DMS 273 treated with DMSO at 0.1 percent for 48 hours (cell line): ENCODE results near the gene NRDE2.
"Not testable (repeated sequence)": the region's sequence is repeated elsewhere in the genome, so short reads cannot be mapped to it uniquely, and the experiment has no call there.

Experiments
- DNase-seq: peaks from one replicate; lab custom pipeline; 2025; lab: John Stamatoyannopoulos, UW

NRDE2 gene

DNA sequence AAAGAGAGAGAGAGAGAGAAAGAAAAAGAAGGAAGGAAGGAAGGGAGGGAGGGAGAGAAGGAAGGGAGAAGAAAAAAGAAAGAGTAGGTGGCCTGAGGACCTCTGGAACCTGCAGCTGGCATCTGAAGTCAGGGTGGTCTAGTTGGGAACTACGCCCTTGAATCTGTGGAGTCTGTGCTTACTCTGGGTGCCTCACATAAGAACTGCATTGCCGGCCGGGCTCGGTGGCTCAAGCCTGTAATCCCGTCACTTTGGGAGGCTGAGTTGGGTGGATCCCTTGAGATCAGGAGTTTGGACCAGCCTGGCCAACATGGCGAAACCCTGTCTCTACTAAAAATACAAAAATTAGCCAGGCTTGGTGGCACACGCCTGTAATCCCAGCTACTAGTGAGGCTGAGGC is 10.0 kb upstream of the NRDE2 start:
- DNase-seq: peak; percentile 28

DNA sequence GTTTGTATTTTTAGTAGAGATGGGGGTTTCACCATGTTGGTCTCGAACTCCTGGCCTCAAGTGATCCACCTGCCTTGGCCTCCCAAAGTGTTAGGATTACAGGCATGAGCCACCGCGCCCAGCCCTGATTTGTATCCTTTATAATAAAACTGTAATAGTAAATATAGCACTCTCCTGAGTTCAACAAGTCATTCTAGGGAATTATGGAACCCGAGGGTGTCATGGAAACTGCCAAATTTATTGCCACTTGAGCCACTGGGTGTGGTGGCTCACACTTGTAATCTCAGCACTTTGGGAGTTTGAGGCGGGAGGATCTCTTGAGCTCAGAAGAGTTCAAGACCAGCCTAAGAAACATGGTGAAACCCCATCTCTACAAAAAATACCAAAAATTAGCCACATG is 9.5 kb upstream of the NRDE2 start:
- DNase-seq: not testable (repeated sequence)

DNA sequence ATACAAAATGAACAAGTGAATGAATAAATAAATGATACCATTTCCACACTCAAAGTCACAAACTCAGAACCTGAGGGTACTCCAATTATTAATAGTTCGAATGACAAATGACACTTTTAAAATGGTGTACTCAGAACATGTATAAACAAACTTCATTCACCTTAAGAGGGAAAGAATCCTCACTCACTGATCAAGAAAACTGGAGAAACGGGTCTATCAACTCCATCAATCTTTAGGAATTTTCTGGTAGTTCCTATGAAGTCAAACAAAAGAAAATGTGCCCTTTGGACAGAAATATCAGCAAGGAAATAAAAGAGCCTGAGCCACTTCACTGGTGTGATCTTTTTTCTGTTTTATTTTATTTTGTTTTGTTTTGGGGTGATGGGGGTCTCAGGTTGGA is 5.2 kb upstream of the NRDE2 start:
- DNase-seq: no peak

DNA sequence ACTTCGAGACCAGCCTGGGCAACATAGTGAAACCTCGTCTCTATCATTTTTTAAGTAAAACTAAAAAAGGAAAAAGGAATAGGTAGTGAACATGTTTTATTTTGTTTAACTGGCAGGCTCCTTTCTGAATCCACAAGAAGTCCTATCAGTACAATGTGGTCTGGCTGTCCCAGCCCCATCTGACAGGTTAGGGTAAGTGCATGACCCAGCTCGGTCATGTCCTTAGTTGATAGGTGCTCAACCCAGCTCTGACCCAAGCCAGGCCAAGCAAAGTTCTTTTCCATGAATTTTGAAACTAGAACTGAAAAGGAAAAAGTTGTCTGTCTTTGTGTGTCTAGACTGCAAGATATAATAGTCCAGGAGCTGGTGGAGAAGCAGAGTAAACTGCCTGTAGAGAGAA is 4.7 kb upstream of the NRDE2 start:
- DNase-seq: no peak

DNA sequence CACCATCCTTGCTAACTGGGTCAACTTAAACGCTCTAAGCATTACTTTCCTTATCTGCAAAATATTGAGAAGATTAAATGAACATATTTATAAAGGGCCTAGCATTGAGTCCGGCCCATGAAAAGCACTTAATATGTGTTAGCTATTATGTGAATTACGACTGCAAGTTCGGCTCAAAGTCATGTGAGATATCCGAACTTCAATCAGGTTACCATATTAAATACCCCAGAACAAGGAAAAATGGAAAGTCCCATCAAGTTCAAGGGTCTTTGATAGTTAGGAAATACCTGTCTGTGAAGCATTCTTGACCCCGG is 487 bp upstream of the NRDE2 start:
- DNase-seq: no peak

DNA sequence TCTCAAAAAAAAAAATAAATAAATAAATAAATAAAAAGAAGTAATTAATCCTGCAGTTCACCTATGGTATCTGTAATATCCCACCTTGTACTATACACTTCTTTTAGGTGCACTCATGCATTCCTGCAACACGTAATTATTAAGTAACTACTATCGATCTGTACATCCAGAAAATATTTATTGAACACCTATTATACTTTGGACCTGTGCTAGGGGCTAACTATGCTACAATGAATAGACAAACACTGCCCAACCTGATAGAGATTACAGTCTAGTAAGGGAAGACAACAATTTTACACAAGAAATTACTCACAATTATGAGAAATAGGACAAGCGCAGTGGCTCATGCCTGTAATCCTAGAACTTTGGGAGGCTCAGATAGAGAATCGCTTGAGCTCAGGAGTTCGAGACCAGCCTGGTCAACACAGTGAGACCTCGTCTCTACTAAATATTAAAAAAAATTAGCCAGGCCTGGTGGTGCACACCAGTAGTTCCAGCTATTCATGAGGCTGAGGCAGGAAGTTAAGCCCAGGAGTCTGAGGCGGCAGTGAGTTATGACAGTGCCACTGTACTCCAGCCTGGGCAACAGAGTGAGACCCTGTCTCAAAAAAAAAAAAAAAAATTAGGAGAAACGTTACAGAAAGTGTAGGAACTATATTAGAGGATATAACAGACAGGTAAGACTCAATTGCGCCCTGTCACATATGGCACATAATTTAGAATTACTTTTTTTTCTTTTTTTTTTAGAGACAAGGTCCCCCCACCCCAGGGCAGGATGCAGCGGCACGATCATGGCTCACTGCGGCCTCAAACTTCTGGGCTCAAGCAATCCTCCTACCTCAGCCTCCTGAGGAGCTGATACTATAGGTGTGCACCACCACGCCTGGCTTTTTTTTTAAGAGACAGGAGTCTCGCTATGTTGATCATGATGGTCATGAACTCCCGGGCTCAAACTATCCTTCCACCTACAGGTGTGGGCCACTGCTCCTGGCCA is 1.2 kb downstream of the NRDE2 start:
- DNase-seq: no peak

DNA sequence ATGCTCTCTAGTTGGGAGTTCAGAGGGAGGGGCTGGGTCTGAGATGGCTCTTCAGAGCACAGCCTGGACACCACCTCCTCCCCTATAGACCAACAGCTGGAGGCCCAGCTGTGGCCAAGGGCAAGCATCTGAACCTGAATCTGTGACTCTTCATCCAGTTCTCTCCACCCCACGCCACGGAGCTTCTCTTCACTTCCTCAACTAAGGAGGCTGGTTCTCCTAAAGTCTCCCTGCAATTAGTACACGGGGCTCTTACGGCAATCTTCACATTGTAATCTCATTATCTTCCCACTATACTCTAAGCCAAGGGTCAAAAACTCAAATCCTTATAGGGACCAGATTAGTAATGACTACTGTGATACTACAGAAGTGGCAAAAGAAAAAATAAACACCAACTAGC is 9.8 kb downstream of the NRDE2 start:
- DNase-seq: no peak

DNA sequence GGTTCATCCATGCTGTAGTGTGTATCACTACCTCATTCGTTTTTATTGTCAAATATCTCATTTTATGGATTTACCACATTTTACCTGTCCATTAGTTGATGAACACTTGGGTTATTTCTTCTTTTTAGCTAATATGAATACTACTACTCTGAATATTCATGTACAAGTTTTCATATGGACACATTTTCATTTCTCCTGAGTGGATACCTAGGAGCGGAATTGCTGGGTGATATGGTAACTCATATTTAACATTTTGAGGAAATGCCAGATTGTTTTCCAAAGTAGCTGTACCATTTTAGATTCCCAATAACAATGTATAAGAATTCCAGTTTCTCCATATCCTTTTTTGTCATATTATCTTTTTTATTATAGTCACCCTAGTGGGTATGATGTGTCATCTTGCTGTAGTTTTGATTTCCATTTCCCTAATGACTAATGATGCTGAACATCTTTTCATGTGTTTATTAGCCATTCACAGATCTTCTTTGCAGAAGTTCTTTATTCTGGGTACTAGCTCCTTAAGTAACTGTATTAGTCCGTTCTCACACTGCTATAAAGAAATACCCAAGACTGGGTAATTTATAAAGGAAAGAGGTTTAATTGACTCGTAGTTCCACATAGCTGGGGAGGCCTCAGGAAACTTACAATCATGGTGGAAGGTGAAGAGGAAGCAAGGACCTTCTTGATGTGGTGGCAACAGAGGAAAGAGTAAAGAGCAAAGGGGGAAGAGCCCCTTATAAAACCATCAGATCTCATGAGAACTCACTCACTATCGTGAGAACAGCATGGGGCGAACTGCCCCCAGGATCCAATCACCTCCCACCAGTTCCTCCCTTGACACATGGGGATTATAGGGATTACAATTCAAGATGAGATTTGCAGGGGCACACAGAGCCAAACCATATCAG is 11.9 kb downstream of the NRDE2 start:
- no peak for DNase-seq

DNA sequence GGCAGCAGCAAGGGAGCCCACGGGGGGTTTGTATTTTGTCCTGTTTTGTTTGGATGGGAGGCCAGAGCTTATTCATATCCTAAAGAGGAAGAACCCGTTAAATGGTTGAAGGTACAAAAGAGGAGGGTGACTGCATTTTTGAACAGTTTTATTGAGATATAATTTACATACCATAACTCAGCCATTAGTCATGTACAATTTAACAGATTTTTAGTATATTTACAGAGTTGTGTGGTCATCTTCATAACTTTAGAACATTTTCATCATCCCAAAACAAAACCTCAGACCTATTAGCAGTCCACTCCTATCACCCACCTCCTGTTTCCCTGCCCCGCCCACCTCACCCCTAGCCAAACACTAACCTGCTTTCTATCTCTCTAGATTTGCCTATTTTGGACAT is 12.6 kb downstream of the NRDE2 start:
- no peak for DNase-seq

DNA sequence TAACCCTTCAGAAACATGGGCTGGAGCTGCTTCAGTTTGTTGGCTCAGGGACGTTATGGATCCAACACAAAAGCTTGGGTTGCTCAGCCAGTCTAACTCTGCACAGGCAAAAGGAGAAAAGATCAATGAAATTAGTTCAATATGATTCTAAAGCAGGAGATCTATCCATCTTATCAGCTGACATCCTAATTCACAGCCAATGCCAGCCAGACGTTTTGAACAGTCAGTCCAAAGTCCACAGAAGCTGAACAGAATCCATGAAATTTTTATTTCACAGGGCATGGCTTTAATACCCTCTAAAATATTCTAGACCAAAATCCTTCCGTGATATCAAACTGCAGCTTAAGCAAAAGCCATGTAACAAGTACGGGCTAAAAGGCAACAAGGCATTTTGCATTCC is 13.7 kb downstream of the NRDE2 start:
- DNase-seq: no peak

DNA sequence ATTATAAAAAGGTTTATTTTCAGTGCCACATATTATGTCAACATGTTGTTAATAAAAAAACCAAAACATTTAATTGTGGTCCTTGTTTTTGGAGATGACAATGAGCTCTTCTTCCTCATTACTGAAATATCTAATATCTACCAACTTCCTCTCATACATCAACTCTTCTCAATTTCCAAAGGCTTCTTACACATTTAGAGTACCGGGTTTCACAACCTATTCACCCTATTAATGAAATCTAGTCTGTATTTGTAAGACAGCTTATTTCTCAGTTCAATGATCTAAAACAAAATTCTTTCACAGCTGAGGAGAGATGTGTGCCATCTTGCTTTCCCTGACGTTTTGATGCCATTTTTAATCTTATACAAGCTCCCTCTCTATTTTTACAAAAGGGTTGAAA is 14.5 kb downstream of the NRDE2 start:
- no peak for DNase-seq

DNA sequence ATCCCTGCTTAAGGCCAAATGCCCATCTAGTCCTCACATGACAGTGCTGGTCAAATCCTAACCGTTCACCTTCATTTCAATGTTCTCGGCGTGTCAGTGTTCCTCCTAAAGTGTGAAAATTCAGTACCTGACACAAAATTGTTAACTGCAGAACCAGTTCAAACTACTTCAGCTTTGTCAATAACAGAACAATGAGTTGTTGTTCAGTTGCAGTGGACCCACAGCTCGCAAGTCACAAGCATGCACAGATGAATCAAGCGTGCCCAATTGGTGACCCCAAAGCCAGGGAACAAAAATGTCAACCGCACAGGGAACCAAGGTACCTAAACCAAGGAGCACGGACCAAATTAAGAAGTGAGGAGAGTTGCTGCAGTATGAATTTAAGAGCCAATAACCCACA is 23.2 kb downstream of the NRDE2 start:
- DNase-seq: no peak

DNA sequence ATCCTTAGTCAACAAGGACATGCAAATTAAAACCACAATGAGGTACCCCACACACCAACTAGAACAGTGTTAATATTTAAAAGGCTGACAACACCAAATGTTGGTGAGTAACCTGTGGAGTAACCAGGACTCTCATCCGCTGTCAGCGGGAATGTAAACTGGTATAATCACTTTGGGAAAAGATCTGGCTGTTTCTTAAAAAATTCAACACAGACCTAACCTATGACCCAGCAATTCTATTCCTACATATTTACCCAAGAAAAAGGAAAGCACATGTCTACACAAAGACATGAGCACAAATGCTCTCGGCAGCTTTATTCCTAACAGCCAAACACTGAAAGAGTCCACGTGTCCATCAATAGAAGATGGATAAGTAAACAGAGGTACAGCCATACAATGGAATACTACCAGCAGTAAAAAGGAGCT is 26.6 kb downstream of the NRDE2 start:
- DNase-seq: no peak

DNA sequence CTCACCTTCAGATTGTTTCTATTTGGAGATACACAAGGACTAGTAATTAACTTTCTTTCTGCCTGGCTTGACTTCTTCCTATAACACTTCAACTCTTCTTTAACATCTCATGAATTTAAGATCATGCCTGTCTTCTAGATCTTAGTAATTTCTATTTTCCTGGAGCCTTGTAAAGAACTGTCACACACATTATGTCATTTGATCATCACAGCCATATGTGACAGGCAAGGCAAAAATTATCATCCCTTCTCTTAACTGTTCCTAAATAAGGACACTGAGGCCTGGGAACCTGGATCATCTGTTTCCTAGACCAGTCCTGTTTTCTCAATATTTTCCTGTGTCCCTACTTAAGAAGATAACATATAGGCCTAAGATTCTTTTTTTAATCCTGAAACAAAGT is 27.2 kb downstream of the NRDE2 start:
- DNase-seq: no peak

DNA sequence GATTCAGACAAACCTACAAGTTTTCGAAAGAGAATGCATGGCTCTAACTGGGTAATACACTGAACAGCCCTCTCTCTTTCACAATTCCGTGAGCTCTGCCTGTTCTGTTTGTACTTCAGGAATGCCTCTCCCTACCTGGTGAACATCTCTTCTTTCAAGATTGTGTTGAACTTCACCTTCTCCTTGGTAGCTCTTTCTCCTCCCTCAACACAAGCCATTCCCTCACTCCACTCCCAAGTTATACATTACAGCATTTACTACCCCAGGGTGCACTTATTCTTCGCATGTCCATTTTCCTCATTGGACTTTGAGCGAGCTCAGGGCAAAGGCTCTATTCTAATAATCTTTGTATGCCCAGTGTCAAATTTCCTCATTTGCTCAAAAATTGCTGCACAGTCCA is 28.3 kb downstream of the NRDE2 start:
- no peak for DNase-seq

DNA sequence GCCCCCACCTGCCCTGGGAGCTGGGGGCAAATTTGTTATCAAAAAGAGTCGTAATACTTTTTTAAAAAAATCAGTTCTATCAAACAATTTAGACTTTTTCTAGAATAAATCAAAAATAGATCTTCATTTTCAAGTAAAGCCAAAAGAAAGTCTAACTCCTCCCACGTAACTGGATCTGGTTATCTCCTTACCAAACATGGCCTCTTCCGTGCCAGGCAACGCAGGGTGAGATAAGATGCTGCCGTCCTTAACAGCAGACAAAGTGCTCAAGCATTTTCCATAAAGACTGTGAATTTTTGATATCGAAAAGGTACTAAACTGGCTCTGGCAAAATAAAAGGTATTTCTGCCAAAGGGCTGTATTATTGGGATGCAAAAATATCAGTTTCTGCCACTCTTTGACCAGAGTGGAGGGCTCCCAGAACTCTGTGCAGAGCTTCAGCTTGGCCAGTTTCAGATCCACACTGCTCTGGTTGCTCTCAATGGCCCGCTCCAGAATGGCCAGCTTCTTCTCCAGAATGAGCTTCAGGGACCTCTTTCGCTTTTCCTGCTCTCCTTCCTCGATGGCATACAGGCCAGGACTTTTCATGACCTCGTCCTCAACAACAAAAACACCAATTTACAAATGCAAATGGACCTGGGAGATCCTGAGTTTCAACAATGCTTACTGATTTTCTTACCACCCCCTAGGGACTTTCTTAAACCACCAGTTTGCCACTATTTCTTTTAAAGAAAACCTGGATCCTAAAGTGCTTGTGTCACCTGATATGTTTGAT is 29.0 kb downstream of the NRDE2 start:
- DNase-seq: no peak

DNA sequence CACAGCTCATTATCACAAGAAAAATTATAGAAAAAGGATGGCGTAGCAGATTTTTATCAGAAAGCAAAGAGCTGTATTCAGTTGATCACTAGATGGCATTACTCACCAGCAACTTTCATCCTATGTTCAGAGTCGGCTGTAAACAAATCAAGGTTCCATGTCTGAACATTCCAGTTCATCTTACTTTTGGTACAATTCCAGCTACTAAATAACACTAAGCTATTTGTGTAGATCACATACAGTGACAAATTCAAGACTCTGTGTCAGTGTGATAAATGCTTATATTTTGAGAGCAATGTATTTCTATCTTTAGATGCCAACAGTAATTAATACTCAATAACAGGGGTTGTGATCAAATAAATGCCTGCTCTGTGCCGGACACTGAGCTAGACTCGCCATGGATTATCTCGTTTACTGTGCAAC is 30.1 kb downstream of the NRDE2 start:
- DNase-seq: peak; percentile 41

DNA sequence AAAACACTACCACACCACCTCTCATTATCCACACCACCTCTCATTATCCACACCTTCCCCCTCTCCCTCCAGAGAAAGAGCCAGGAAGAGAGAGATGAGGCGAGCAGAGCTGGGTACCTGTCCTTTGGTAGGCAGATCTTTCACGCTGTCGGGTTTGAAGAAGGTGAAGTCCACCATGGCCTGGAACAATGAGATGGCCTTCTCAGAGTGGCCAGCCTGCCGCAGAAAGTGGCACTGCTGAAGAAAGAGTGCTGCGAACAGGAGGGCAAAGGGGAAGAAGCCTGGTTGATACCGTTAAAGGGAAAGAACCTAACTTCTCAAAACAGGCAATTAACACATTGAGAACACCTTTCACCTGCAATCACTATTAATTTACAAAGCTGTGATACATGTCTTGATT is 30.6 kb downstream of the NRDE2 start:
- no peak for DNase-seq

DNA sequence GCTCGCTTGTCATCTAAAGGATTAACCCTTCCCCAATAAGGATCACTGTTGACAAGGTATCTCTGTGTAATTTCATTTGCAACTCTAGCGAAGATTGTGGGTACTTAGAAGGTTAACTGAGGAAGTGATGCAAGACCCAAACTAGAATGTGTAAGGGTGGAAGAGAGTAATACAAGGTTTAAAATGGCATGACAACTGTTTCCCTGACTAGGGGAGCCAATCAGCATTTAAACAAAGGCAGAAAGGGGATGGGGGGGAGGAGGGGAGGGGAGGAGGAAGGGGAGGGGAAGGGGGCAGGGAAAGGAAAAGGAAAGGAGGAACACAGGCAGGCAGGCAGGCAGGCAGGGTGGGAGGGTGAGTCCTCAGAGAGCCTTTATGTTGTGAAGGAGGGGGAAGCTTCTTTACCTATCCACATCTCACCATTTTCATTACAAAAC is 31.1 kb downstream of the NRDE2 start:
- DNase-seq: no peak

DNA sequence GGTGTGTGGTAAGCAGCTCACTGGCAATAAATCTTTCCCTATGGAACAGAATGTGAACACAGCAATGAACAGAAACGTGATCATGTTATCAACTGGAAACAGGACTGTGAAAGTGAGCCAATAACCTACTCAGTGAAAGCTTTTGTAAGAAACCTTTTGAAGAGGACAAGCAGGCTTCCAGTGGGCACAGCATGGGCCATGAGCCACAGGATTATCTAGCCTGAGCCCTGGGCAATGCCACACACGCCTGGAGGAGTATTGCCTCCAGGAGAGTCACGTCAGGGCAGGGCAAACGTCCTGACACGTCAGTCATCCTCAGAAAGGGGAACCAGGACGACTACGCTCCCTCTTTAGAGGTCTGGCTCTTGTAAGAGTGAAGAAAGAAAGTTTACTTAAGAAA is 32.3 kb downstream of the NRDE2 start:
- no peak for DNase-seq

DNA sequence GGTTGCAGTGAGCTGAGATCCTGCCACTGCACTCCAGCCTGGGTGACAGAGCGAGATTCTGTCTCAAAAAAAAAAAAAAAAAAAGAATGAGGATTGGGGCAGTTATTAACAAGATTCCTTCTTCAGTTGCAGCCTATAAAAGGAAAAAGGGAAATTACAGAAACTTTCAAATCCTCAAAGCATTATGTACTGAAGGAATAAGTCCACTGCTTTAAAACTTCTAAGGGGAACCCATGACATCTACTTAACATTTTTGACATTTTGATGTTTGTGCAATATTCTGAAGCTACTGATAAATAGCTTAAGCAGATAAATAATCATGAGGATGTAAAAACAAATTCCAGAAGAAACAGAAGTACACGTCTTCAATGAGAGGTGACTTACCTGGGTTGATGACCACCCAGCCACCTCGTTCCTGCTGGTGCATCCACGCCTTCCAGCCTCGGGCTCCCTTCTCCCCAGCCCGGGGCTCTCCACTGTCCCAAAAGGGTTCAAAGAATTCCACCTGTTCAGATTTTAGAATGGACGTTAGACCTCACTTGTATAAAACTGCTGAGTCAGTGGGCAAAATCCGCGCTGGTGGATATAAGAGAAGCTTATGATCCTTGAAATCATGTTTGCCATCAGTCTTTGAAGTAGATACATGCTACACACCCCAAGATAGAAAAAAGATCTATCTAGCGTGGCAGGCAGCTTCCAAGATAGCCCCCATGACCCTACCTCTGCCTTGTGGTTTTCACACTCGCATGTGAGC is 33.7 kb downstream of the NRDE2 start:
- DNase-seq: no peak

DNA sequence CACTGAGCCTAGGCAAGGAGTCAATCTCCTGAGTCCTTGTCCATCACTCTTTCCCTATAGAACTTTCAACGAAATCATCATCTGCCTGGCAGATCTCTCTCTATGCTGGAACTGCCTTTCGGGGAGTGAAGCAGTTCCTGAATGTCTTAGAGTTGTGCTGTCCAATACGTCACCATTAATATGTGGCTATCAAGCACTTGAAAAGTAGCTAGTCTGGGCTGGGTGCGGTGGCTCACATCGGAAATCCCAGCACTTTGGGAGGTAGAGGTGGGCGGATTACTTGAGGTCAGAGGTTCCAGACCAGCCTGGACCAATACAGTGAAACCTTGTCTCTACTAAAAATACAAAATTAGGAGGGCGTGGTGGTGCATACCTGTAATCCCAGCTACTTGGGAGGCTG is 35.1 kb downstream of the NRDE2 start:
- DNase-seq: no peak
